ENCODE results near the gene TLE1.
"Not testable (repeated sequence)": the region's sequence is repeated elsewhere in the genome, so short reads cannot be mapped to it uniquely, and the experiment has no call there.

The TLE1 gene

DNA sequence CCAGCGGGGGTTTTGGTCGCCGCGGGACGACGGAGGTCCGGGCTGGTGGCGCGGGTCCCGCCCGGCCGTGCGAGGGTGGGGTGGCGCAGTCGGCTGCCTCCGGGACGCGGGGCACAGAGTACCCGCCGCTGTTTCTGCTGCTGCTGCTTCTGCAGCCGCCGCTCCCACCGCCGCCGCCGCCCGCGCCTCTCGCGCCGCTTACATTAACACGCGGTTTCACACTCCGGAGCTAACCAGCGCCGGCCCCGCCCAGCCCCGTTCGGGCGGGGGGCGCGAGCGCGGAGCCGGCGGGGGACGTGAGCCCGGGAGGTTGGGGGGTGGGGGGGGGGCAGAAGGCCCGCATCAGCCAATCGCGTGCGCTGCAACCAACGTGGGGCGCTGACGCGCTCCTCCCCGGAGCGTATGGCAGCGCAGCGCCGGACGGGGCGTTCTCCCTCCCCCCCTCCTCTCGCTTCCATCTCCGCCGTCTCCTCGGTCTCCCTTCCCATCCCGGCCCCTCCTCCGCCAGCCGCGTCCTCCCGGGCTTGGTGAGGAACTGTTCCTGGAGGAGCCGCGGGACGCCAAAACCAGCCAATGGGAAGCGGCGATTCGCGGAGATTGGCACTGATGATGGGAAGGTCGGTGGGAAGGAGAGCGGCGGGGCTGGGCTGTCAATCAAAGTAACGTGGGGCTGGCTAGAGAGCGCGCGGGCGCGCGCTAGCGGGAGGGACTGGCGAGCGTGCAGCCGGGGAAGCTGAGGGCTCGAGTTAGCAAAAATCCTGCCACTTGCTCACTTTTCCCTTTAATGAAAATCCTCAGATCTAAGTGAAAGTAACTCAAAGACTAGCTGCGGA is at the start of gene TLE1:
Gene TLE1 (minus strand): TSS at position 205 of the 833 bp plus-strand sequence. CDS start 1,307 bp downstream, outside the sequence.
- no peak for DNase-seq

DNA sequence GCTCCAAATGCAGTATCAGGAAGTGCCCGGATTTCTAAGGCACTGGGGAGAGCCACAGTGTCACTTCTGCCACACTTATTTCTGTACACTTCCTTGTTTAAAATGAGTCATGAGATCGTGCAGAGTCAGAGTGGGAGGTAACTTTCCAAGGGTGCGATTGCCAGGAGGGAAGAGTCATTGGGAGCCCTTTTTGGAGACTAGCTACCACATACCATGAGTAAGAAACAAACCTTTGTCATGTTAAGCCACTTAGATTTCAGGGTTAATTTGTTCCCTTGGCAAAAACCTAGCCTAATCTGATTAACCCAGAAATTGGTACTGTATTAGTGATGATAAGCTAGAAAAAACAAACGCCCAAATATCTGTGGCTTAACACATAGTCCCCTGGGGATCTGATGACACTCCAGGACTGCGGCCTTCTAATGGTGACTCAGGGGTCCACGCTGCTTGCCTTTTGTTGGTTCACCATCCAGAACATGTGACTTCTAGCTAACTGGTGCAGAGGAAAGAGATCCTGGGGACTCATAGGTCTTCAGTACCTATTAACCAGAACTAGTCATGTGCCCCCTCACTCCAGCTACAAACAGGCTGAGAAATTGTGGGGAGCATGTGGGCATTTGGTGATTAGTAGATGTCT is 48.6 kb upstream of the TLE1 start:
- DNase-seq: no peak

DNA sequence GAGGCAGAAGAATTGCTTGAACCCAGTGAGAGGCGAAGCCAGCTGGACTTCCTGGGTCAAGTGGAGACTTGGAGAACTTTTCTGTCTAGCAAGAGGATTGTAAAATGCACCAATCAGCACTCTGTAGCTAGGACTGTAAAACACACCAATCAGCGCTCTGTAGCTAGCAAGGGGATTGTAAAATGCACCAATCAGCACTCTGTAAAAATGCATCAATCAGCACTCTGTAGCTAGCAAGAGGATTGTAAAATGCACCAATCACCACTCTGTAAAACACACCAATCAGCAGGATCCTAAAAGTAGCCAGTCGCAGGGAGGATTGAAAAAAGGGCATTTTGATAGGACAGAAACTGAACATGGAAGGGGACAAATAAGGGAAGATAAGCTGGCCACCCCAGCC is 41.2 kb upstream of the TLE1 start:
- DNase-seq: not testable (repeated sequence)

DNA sequence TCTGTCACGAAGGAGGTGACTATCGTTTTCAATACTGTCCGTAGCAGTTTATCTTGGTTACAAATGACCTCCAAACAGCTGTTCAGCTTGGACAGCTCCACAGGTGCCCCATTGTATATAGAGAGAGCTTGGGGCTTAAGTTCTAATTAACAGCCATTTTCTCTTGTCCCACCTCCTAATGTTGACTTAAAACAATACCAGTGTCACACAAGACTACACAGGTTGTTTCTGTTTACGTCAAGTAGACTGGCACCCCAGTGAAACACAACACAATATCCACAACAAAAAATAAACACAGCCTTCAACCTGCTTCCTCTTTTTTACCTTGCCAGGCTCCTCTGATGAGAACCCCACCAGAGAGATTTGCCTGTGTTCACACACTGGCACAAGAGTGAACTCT is 39.8 kb upstream of the TLE1 start:
- DNase-seq: no peak

DNA sequence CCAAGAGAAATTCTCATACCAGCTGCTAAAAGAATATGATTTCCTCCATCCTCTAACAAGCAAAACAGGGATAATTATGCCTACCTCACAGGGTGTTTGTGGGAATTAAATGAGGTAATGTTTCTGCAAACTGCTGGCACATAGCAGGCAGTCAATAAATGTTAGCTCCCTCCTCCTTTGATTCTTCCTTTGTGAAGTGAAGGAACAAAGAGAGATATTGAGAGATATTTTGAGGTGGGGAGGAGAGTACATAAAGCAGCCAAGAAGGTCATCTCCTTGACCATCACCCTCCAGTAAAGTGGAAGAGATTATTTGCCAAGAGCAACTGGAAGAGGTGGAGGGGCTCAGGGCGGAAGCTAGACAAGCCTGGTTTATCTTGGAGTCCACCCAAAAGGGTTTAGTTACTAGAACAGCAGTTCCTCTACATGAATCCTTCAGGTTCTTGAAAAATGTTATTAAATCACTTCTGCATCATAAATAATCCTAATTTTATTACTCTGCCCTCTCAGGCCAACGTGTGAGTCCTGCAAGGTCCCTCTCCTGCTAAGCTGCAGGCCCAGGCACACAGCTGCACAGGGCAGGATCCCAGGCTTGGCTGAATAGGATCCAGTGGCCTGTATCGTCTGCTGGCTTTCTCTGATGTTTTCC is 35.0 kb upstream of the TLE1 start:
- DNase-seq: no peak

DNA sequence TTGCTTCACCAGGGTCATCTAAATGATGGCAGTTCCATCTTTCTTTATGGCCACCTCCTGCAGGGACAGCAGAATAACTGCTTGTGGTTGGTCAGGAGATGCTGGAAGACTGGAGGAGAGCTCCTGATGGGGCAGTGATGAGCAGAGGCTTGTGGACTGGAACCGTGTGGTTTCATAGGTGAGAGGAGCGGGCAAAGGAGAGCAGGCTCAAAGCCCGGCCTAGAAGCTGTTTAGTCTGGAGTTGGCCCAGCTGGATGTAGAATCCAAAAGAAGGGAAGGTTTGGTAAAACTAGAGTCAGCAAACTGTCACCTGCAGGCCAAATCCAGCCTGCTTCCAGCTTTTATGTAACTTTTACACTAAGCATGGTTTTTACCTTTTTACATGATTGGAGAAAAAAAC is 32.9 kb upstream of the TLE1 start:
- DNase-seq: no peak

DNA sequence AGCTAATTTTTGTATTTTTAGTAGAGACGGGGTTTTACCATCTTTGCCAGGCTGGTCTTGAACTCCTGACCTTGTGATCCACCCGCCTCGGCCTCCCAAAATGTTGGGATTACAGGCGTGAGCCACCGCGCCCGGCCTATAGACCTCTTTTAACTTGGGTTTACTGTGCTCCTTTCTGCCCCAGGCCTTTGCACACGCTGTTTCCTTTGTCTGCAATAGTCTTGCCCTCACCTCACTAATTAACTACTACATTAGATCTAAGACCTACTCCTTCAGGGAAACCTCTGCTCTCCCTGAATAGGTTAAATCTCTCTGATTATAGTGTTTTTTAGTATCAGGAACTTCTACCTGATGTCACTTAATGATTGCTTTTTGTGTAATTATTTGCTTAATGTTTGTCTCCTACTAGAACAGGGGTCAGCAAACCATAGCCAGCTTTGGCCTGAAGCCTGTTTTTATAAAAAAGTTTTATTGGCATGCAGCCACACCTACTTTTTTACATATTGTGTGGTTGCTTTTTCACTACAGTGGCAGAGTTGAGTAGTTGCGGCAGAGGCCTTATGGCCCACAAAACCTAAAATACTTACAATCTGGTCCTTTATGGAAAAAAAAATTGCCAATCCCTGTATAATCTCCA is 31.2 kb upstream of the TLE1 start:
- DNase-seq: no peak

DNA sequence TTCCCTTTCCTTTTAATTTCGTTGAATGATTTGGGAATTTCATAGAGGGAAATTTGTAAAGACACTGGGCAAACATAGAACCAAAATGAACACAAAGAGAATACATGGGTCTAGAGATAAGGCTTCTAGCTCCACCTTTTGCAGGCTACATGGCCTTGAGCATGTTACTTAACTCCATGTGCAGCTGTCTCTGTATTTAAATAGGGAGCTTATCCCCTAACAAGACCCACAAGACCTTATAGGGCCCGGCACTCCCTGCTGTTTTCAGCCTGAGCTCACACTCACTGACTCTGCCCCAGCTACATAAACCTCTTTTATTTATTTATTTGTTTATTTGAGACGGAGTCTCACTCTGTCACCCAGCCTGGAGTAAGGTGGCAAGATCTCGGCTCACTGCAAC is 30.6 kb upstream of the TLE1 start:
- DNase-seq: no peak

DNA sequence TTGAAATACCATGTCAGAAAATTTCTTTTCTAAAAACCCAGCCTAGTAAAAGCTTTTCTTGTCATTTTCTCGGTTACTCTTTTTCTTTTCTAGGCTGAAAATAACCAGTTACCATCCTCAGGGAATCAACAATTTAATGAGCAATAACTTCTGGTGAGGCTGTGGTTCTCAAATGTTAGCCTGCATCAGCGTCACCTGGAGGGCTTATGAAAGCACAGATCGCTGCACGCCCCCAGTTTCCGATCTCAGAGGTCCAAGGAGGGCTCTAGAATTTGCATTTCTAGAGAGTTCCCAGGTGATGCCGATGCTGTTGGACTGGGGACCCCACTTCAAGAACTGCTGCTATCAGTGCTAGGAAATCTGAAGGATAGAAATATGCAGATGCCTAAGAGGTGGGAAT is 28.9 kb upstream of the TLE1 start:
- DNase-seq: no peak

DNA sequence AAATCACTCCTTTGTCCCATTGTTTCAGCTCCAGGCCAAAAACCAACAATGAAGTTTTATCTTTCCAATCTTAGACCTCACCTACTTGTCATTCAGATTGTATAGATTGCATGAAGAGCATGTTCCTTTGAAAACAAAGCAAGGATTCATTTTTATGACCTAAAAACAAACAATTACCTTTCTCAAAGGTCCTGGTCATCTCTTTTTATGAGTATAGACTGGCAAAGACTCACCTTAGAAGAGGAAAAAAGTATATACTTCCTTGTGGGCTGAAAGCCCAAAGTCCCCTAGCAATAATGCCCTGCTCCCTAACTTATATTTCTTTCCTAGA is 28.4 kb upstream of the TLE1 start:
- DNase-seq: no peak

DNA sequence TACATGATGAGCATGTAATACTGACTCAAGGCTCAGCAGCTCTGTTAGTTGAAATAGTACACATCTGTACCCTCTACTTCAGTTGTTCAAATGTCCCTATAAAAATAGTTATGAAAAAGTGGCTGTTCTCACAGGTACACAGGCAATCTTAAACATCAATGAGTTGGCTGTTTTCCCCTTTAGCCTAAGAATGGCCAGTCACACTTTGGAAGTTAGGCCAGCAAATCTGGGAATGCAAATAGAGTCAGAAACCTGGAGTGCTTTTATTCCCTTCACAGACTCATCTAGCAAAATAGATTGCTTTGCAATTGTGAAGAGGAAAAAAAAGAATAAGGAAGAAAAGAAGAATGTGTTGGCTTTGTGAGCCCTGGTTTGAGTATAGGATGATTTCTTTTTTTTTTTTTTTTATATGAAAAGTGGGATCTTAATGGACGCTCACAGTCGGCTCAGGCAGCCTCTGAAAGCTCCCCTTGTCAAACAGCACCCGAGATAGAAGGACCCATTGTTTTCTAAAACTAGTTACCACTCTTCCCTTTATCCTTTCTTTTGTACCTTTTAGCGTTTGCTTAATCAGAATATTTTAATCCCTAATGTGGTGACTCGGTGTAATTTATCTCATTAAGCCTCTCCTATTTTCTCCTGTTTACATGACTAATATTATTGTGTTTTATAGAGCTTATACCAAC is 27.9 kb upstream of the TLE1 start:
- DNase-seq: no peak

DNA sequence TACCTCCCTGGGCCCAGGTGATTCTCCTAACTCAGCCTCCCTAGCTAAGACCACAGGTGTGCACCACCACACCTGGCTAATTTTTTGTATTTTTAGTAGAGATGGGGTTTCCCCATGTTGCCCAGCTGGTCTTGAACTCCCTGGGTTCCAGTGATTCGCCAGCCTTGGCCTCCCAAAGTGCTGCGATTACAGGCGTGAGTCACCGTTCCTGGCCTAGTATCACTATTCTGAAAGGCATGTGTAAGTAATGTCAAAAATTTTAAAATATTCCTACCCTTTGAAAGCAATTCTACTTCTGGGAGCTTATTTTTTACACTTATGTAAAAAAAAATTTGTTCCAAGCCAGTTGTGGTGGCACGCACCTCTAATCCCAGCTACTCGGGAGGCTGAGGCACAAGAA is 27.1 kb upstream of the TLE1 start:
- DNase-seq: no peak

DNA sequence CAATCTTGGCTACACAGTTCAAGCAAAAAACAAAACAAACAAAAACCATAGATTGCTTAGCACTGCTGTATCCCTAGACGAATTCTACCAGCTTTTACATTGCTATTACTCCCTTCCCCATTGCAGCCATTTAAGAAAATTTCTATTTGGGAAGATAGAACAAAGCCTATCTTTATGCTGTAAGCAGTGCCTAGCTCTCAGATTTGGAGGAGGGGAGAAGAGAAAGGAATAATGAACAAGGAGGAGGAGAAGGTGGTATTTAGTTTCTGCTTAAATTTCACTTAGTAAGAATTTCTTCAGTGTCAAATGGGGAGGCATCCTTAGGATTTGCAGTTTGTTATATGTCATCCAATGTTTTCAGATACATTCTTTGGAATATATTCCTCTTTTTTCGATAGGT is 16.2 kb upstream of the TLE1 start:
- no peak for DNase-seq

DNA sequence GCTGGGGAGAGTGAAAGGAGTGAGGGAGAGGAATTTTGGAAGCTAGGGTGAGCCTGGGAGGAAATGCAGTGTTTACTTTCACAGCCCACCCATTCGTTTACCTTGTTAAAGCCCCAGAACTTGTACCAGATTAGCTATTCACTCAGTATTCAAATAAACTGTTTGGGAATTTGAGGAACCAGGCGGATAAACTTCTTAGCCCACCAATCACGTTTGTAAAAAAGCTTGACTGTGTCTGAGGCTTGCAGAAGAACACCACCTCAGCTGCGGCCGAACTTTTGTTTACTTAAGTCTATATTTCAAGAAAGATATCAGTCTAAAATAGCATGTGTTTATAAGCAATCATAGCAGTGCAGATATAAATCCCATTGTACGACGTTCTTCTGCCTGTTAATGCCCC is 5.2 kb upstream of the TLE1 start:
- DNase-seq: no peak

DNA sequence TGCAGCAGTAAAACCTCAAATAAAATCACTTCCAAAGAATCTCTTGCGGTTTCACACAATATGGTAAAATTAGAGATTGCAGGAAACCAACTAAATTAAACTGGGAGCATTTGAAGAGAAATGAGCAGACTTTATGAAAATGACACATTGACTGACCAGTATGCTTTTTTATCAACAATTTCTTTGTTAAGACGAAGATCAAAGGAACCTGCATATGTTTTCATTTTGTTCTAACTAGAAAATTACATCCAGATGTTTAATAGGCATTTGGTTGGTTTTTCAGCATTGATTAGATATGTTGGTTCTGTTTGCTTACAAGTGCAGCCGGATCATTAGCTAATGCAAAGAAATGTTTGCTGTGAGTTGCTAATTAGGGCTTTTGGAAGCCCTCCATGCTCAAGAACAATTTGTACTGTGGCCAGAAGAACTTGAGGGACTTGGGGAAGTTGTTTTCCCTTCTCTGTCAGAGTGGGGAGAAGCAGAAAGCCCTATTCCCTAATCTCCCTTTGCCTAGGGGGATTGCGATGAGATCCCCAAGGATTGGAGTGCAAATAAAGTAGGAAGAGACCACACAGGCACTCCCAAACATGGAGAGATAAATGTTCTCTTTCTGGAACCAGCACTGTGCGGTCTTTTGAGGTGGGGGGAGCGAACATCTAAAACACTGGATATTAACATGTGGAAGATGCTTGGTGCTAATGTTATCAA is 4.5 kb upstream of the TLE1 start:
- no peak for DNase-seq

DNA sequence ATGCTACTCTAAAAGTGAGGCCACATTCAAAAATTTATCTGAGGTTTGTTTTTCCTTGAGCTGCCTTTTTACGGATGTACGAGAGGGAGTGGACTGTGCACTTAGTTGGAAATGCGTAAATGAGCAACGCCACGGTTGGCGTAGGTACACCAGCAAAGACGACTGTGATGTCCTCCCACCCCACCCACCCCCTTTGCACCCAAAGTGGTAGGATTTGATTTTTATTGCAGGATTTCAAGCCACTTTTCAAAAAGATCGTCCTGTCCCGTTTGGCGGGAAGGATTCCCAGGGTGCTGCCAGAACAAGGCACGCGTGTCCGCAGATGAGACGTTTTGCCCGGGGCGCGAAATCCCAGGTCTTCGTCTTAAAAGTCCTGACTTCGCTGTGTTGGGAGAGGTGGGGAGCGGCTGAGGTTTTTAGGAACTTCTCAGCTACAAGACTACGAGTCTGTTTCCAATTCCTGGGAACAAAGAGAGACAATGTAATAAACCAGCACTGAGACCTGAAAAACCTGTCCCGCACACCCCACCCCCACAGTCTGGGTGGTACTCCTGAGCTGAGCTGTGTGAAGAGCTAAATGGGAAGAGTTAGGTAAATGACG is 1.0 kb upstream of the TLE1 start:
- DNase-seq: no peak

DNA sequence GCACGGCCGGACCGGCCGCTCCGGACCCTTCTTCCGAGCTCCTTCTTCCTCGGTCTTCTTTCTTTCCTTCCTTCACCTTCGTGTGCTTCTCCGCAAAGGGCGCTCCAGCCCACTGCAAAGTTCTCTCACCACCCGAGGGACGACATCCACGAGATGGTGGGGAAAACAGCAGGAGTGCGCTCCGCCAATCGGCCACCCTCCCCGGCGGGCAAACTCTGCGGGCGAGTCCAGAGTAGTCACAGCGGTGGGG is 329 bp downstream of the TLE1 start:
- not testable (repeated sequence) for DNase-seq

DNA sequence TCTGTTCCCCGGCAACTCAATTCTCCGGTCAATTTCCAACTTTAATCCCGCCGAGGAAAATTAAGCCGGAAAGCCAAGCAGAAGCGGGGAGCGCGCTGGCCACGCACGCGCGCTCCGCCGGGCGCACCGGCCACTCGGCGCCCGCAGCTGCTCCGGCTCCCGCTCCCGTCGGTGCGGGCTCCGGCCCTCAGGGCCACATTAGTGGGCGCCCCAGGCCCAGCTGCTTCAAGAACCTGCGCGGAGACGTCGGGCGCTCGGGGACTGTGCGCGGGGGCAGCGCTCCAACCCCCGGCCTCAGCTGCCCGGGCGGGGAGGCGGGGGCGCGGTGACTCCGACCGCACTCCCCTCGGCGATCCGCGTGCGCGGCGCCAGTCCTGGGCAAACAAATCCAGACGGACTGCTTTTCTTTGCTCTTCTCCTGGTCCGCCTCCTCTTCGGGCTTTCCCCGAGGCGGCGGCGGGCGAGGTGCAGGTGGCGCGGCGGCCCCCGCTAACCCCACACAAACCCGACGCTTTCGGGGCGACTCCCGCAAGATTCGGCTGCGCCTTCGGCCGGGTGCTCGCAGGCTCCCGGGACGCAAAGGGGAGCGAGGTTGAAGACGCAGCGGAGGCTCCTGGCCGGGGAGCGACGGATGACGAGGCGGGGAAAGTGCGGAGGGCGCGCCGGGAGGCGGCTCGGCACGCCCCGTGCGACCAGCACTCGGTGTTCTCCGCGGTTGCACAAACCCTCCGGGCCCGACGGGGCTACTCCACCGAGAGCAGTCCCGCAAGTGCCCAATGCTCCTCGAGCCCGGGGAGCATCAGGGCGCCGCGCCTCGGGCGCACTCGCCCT is 870 bp downstream of the TLE1 start:
- not testable (repeated sequence) for DNase-seq

DNA sequence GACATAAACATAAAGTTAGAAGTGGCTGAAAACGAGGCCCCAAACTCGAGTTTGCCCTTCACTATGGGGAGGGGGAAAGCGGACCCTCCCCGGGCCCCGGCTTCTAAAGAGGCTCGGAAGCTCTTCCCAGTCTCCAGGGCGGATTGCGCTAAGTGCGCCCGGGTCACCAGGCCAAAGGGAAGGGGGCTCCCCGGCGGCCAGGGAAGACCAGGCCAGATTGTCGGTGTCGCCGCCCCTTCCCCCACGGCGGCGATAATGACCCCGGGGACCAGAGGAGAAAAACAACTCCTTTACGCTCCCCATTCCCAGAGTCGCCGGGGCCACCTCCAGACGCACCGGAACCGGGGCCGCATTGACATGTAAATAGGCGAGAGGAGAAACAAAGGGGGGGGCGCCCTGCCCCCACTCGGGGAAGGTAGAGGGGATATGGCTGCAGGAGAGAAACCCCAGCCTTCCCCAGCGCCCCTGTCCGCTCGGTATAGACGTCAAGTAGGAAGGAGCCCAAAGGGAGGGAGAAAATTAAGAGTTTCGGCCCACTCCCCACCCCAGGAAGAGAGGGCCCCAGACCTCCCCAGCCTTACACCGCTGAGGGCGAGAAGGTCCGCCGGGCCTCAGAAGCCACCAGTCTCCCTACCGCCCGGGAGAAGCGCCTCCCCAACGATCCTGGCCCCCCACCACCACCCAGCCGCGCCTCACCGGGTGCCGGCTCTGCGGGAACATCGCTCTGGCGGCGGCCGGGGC is 1.7 kb downstream of the TLE1 start:
- no peak for DNase-seq

DNA sequence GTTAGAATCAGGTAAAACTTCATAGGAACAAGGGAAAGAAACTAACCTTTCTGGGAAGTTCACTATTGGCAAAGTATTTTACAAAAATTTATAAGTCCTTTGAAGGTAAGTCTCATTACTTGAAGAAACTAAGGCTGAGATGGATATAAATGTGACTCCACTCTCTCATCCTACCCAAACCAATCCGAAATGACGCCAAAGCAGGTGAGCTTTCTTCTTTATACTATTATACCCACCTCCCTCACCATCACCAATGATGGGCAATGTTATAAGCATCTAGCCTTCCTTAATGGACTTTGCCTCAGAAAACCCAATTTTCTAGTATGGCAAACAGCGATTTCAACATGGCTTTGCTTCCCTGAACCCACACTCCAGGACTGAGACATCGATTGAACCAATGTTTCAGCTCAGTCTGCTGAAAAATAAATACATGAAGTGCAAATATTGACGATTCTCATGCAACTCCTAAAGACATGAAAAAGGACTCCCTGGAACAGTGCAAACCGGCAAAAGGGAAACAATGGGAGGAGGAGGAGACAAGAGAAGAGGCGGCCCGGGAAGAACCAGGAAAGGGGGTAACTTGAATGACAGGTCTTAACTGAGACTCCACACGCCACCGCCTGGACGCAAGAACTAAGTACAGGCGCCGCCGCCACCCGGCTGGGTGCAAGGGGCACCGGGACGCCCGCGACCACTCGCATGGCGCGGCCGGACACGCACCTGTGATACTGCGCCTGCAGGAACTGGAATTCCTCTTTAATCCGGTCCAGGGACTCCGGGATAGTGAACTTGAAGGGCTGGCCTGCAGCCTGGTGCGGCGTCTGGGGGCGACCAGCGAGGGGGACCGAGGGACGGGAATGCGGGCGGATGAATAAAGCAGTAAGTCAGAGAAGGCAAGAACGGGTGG is 2.5 kb downstream of the TLE1 start:
- DNase-seq: no peak
